ENCODE data around the gene PTPRE.

The PTPRE gene

DNA sequence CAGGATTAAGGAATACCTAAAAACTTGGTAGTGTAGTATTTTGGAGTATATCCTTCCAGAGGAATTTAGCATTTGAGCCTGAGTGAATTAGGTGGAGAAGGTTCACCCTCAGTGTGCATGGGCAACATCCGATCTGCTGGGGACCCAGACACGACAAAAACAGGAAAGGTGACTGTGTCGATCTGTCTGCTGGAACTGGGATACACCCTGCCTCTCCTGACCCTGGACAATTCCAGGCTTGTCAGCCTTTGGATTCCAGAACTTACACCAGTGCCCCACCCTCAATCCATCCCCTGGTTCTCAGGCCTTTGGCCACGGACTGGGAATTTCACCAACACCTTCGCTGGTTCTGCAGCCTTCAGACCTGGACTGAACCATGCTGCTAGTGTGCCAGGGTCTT lies 41.9 kb downstream of the PTPRE start:
- H3K27ac ChIP-seq: no peak overlapping the region
- TF ChIP-seq ZFX (IDR thresholded peaks at IDR 0.05): no peak
- TF ChIP-seq, protein P1, sequence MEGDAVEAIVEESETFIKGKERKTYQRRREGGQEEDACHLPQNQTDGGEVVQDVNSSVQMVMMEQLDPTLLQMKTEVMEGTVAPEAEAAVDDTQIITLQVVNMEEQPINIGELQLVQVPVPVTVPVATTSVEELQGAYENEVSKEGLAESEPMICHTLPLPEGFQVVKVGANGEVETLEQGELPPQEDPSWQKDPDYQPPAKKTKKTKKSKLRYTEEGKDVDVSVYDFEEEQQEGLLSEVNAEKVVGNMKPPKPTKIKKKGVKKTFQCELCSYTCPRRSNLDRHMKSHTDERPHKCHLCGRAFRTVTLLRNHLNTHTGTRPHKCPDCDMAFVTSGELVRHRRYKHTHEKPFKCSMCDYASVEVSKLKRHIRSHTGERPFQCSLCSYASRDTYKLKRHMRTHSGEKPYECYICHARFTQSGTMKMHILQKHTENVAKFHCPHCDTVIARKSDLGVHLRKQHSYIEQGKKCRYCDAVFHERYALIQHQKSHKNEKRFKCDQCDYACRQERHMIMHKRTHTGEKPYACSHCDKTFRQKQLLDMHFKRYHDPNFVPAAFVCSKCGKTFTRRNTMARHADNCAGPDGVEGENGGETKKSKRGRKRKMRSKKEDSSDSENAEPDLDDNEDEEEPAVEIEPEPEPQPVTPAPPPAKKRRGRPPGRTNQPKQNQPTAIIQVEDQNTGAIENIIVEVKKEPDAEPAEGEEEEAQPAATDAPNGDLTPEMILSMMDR (conservative IDR thresholded peaks at IDR 0.05): no peak

DNA sequence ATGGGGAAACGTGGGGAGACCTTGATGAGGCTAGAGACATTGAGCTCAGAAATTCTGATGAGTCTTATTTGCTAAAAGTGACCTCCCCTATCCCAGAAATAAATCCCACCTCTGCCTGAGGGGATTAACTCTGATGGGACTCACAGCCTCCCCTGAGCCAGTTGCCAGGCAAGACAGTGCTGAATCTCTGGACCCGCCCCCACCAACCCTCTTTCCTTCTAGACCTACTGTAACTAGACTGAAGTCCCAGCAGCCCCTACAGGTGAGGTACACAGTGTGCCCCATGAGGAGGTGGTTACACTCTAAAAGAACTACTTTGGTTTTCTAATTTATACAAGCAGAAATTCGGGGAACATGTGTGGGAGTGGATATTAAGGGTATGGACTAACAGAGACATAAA lies 42.9 kb downstream of the PTPRE start:
- TF ChIP-seq, protein P1 (conservative IDR thresholded peaks at IDR 0.05): no peak
- no peak for TF ChIP-seq ZFX (IDR thresholded peaks at IDR 0.05)

DNA sequence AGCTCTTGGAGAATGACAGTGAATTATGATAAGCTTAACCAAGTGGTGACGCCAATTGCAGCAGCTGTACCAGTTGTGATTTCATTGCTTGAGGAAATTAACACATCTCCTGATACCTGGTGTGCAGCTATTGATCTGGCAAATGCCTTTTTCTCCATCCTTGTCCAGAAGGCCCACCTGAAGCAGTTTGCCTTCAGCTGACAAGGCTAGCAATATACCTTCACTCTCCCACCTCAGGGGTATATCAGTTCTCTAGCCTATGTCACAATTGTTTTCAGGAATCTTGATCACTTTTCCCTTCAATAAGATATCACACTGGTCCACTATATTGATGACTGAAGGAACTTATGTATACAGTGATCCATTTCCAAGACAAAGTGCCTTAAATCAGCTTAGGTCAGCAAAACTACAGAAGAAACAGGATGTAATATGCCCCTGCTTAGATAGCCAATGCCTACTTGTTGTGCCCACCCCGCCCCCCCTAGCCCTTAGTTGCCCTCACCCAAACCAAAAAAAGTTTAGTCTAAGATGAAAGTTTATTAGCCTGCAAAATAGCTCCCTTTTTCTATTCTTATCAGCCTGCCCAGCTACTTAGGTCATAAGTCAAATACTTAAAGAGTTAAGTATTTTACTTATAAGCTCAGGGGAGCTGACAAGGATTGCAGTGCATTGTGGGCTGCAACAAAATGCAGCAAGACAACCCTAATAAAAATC lies 45.1 kb downstream of the PTPRE start:
- no peak for TF ChIP-seq ZFX (IDR thresholded peaks at IDR 0.05)
- TF ChIP-seq, protein P1 (conservative IDR thresholded peaks at IDR 0.05): no peak
- no peak overlapping the region; the same call in 1 of the 2 replicates for H3K27ac ChIP-seq

More for the DNA sequence above, 42.9 kb downstream of the PTPRE start:
- no peak overlapping the region for H3K27ac ChIP-seq

- no peak for TF ChIP-seq ZFX (IDR thresholded peaks at IDR 0.05)
- TF ChIP-seq, protein P1 (conservative IDR thresholded peaks at IDR 0.05): no peak
- no peak overlapping the region for H3K27ac ChIP-seq
Observed at GRCh38 chr10:127952575-127952869, 45.6 kb downstream of the PTPRE start.

GRCh38 chr10:127952918-127953317 lies 46.0 kb downstream of the PTPRE start:
- no peak overlapping the region for H3K27ac ChIP-seq
- TF ChIP-seq, protein P1 (conservative IDR thresholded peaks at IDR 0.05): no peak
- TF ChIP-seq ZFX (IDR thresholded peaks at IDR 0.05): no peak

GRCh38 chr10:127953876-127954275 lies 47.0 kb downstream of the PTPRE start:
- H3K27ac ChIP-seq: no peak overlapping the region
- TF ChIP-seq, protein P1 (conservative IDR thresholded peaks at IDR 0.05): no peak
- no peak for TF ChIP-seq ZFX (IDR thresholded peaks at IDR 0.05)

- H3K27ac ChIP-seq: no peak overlapping the region
- TF ChIP-seq, protein P1 (conservative IDR thresholded peaks at IDR 0.05): no peak
- no peak for TF ChIP-seq ZFX (IDR thresholded peaks at IDR 0.05)
Observed at GRCh38 chr10:127959428-127959827, 52.5 kb downstream of the PTPRE start.

Data from C4-2B (cell line).